Activated B cell treated with CpG ODN at 0.5 μM for 24 hours (primary cell): ENCODE data around the gene NFE2L3. TPM values are rescaled to one million over a fixed set of nuclear protein-coding genes. Genes with fewer than 3 reads are reported as not detected.

Source experiments
- ATAC-seq: fragments of 200-7000 bp; cut with Tn5 transposase; one replicate; pipeline ENCODE4 v1.10.0; 2021; ENCODE audit warnings: low read depth, mild to moderate bottlenecking, moderate library complexity
- CTCF ChIA-PET: fragments of 350-600 bp; sonication (Branson Sonifier 250); formaldehyde crosslinking; loops from one replicate; lab custom pipeline; 2021; ENCODE audit warnings: antibody characterized with exemption; lab: Charles Lee
- POLR2A ChIA-PET: fragments of 350-600 bp; sonication (Branson Sonifier 250); formaldehyde crosslinking; loops from one replicate; lab custom pipeline; 2021; ENCODE audit warnings: antibody characterized with exemption; lab: Charles Lee
- DNase-seq: peaks from one replicate; pipeline ENCODE4 v3.0.0; 2022
- H3K27ac Mint-ChIP-seq: one replicate; pipeline ENCODE4 v1.8.0; 2020; ENCODE audit warnings: mixed read lengths
- H3K27me3 Mint-ChIP-seq: one replicate; pipeline ENCODE4 v1.8.0; 2021; ENCODE audit warnings: mixed read lengths
- H3K36me3 Mint-ChIP-seq: one replicate; pipeline ENCODE4 v1.8.0; 2021; ENCODE audit warnings: low read depth, mixed read lengths
- H3K4me1 Mint-ChIP-seq: one replicate; pipeline ENCODE4 v1.8.0; 2021; ENCODE audit warnings: mixed read lengths
- H3K4me3 Mint-ChIP-seq: one replicate; pipeline ENCODE4 v1.8.0; 2020; ENCODE audit warnings: mild to moderate bottlenecking, mixed read lengths
- H3K9me3 Mint-ChIP-seq: one replicate; pipeline ENCODE4 v1.8.0; 2020; ENCODE audit warnings: mixed read lengths
- CTCF ChIP-seq: fragments of 200-600 bp; IDR thresholded peaks from one replicate; pipeline ENCODE4 v1.8.0; 2022; ENCODE audit warnings: antibody characterized with exemption, mild to moderate bottlenecking
- intact Hi-C: fragments of 100-400 bp; cut with micrococcal nuclease; formaldehyde crosslinking; loops from one replicate; pipeline ENCODE4 v1.15.1; 2024
- total RNA-seq: library from RNA; stranded (reverse); gene quantifications from 2 replicates; pipeline ENCODE4 v1.2.3, GENCODE V29; 2022

The NFE2L3 gene
- total RNA-seq, 1 donor from 2014 or later: 2.7 TPM

GRCh38 chr7:26127411-26127810 is 24.6 kb upstream of the NFE2L3 start:
- no peaks in the 10 kb centered on the region for H3K36me3 Mint-ChIP-seq
- H3K27me3 Mint-ChIP-seq: peaks cover 12% of the 10 kb centered on the region
- H3K27ac Mint-ChIP-seq: no peak overlapping the region
- H3K9me3 Mint-ChIP-seq: no peaks in the 10 kb centered on the region
- ChIA-PET POLR2A (interaction anchor here (0.7 to 1.0 kb wide), 4 partner anchors 21 to 74 kb away, joined by 3 to 7 read pairs (median 3); partner anchors contain the start of gene CBX3), CTCF (interaction anchor here (1.4 kb wide), 1 partner anchor 49 kb away, joined by 3 read pairs; no protein-coding TSS in a partner anchor)
- no peak for DNase-seq
- peaks cover 18% of the 10 kb centered on the region for H3K4me1 Mint-ChIP-seq
- no peak for TF ChIP-seq CTCF
- ATAC-seq: peak; percentile 88
- intact Hi-C loops: loop anchor here (2.0 to 5.0 kb wide), 2 partner anchors 27 to 35 kb away; no protein-coding TSS in a partner anchor
- H3K4me3 Mint-ChIP-seq: peak overlapping the region; percentile 21

DNA sequence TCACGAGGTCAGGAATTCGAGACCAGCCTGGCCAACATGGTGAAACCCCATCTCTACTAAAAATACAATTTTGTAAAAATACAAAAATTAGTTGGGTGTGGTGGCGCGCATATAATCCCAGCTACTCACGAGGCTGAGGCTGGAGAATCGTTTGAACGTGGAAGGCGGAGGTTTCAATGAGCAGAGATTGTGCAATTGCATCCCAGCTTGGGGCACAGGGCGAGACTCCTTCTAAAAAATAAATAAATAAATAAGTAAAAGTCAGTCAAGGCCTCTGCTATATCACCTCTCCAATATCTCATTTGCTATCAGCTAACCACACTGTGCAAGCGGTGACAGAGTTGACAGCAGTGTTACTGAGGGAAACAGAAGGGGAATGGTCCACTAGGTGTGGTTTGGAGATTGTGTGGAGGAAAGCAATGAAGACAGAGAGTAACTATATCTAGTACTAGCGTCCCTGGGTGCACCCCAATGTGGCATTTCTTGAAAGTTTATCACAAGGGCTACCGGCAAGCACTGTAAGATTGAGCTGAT is 20.9 kb upstream of the NFE2L3 start:
- DNase-seq: no peak
- ATAC-seq: no peak
- TF ChIP-seq CTCF: no peak
- CTCF ChIA-PET: no interaction called here
- intact Hi-C loops: no loop called here
- peaks cover 4% of the 10 kb centered on the region for H3K9me3 Mint-ChIP-seq
- peaks cover 10% of the 10 kb centered on the region for H3K4me1 Mint-ChIP-seq
- H3K36me3 Mint-ChIP-seq: no peaks in the 10 kb centered on the region
- no peak overlapping the region for H3K27ac Mint-ChIP-seq
- H3K27me3 Mint-ChIP-seq: peaks cover 10% of the 10 kb centered on the region
- POLR2A ChIA-PET: no interaction called here
- H3K4me3 Mint-ChIP-seq: no peak overlapping the region

- TF ChIP-seq CTCF: no peak
- Mint-ChIP-seq H3K27ac (no peak overlapping the region), H3K27me3 (peaks cover 10% of the 10 kb centered on the region), H3K4me1 (no peaks in the 10 kb centered on the region), H3K4me3 (no peak overlapping the region), H3K9me3 (peaks cover 4% of the 10 kb centered on the region), H3K36me3 (no peaks in the 10 kb centered on the region)
- CTCF ChIA-PET: no interaction called here
- intact Hi-C loops: no loop called here
- no peak for DNase-seq
- ATAC-seq: no peak
- POLR2A ChIA-PET: no interaction called here
Observed at GRCh38 chr7:26135076-26135475, 16.9 kb upstream of the NFE2L3 start.

GRCh38 chr7:26135551-26135950 is 16.4 kb upstream of the NFE2L3 start:
- ATAC-seq (no peak), DNase-seq (no peak)
- H3K4me1 Mint-ChIP-seq: no peaks in the 10 kb centered on the region
- peaks cover 9% of the 10 kb centered on the region for H3K27me3 Mint-ChIP-seq
- ChIA-PET CTCF (no interaction called here), POLR2A (no interaction called here)
- TF ChIP-seq CTCF: no peak
- H3K27ac Mint-ChIP-seq: no peak overlapping the region
- no peak overlapping the region for H3K4me3 Mint-ChIP-seq
- intact Hi-C loops: no loop called here
- H3K9me3 Mint-ChIP-seq: peaks cover 4% of the 10 kb centered on the region
- no peaks in the 10 kb centered on the region for H3K36me3 Mint-ChIP-seq

DNA sequence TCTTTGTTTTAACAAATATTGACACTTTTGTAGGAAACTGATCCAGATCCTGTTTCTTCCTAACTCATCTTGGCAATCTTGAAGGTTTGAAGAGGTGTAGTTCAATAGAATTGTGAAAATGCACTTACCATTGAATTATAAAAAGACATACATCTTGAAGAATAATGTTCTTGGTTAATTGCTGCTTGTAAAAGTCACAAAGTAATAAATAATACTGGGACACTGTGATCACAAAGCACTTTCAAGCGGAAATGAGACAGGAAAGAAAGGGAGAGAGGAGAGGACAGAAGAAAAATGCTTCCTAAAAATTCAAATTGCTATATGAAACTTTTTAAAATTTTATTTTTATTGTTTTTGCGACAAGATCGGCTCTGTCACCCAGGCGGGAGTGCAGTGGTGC is 15.2 kb upstream of the NFE2L3 start:
- ChIA-PET CTCF (no interaction called here), POLR2A (interaction anchor here (0.6 kb wide), 2 partner anchors 15 to 87 kb away, joined by 3 to 4 read pairs; partner anchors contain the start of gene NFE2L3)
- TF ChIP-seq CTCF: no peak
- Mint-ChIP-seq H3K36me3 (no peaks in the 10 kb centered on the region), H3K27me3 (peaks cover 5% of the 10 kb centered on the region), H3K27ac (no peak overlapping the region), H3K4me3 (no peak overlapping the region), H3K9me3 (peaks cover 4% of the 10 kb centered on the region), H3K4me1 (no peaks in the 10 kb centered on the region)
- intact Hi-C loops: no loop called here
- DNase-seq (no peak), ATAC-seq (no peak)
